ENCODE results near the gene SERPINI1. TPM values are rescaled to one million over a fixed set of nuclear protein-coding genes. Genes with fewer than 3 reads are reported as not detected.

Gene SERPINI1
- polyA plus RNA-seq, 2 donors: 2.0 to 2.1 TPM

DNA sequence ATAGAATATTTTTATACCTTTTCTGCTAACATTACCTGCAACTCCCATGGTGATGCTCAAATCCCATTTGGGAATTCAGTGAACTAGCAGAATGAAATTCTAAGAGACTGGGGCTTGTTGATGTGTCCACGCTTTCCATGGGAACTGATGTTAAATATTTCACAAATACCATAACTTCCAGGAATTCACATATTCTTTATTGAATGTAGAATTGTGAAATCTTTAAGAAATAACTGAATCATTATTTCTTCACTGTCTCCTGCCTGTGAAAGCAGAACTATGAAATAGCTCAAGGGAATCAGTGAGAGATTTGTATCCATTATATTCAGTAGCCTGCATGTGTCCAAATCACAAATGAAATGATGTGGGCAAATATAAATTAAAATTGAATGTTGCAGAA, 130.8 kb downstream of the SERPINI1 start:
- Histone ChIP-seq H3K4me1 (ENCODE audit: control insufficient read depth in 2 of 2, insufficient read depth in 2 of 2, low read length in 1 of 2) (peaks cover 3 to 5% of the 10 kb centered on the region in 2 donors), H3K9me3 (ENCODE audit: control insufficient read depth in 2 of 2, insufficient read depth in 1 of 2, low read depth in 1 of 2, low read length in 1 of 2) (no peaks in the 10 kb centered on the region), H3K36me3 (ENCODE audit: control insufficient read depth in 2 of 2, insufficient read depth in 2 of 2, low read length in 1 of 2) (no peaks in the 10 kb centered on the region), H3K4me3 (ENCODE audit: low read depth in 1 of 2, low read length in 2 of 2) (no peak overlapping the region), H3K27me3 (ENCODE audit: control insufficient read depth in 1 of 2, insufficient read depth in 2 of 2, low read length in 2 of 2) (no peaks in the 10 kb centered on the region), H3K27ac (ENCODE audit: low read depth in 2 of 2, low read length in 1 of 2) (no peak overlapping the region)
- 91 to 97% methylated on average over 1 of the region's 1 CpG for WGBS, 2 donors

DNA sequence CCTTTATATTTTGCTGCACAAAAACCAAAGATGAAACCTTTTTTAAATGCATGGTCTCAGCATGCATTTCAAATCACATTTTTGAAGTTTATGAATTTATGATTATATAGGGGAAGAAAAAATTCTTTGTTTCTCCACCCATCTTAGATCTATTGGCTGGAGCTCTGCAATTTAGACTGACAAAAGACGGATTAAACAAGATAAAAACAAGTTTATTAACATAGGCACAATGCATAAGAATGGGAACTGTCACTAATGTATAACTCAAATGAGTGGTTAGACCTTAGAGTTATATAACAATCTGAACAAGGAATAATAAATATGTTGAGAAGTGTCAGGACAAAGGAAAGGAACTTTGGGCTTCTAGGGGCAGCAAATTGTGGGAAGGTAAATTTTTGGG, 132.5 kb downstream of the SERPINI1 start:
- 72 to 78% methylated on average over 1 of the region's 1 CpG for WGBS, 2 donors
- H3K27me3 ChIP-seq (ENCODE audit: control insufficient read depth in 1 of 2, insufficient read depth in 2 of 2, low read length in 2 of 2): no peaks in the 10 kb centered on the region
- H3K36me3 ChIP-seq (ENCODE audit: control insufficient read depth in 2 of 2, insufficient read depth in 2 of 2, low read length in 1 of 2): no peaks in the 10 kb centered on the region
- peaks cover 3 to 5% of the 10 kb centered on the region in 2 donors for H3K4me1 ChIP-seq (ENCODE audit: control insufficient read depth in 2 of 2, insufficient read depth in 2 of 2, low read length in 1 of 2)
- no peaks in the 10 kb centered on the region for H3K9me3 ChIP-seq (ENCODE audit: control insufficient read depth in 2 of 2, insufficient read depth in 1 of 2, low read depth in 1 of 2, low read length in 1 of 2)
- no peak overlapping the region for H3K27ac ChIP-seq (ENCODE audit: low read depth in 2 of 2, low read length in 1 of 2)
- no peak overlapping the region for H3K4me3 ChIP-seq (ENCODE audit: low read depth in 1 of 2, low read length in 2 of 2)

DNA sequence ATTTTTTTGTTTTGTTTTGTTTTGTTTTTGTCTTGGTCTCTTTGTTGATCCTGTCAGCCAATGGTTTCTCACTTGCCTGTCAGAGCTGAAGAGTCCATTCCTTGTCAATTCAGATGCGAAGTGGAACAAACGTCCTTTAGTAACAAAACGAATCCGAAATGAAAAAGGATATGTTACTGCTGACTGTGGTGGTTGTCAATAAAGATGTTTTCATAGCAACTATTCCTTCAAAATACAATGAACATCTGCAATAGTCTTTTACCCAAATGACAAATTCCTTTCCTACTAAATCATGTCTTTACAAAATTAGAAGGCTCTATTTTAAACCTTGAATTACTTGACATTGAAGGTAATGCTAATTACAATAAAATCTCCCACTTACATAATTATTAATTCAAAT, 134.7 kb downstream of the SERPINI1 start:
- Histone ChIP-seq H3K36me3 (ENCODE audit: control insufficient read depth in 2 of 2, insufficient read depth in 2 of 2, low read length in 1 of 2) (no peaks in the 10 kb centered on the region), H3K9me3 (ENCODE audit: control insufficient read depth in 2 of 2, insufficient read depth in 1 of 2, low read depth in 1 of 2, low read length in 1 of 2) (no peaks in the 10 kb centered on the region), H3K4me3 (ENCODE audit: low read depth in 1 of 2, low read length in 2 of 2) (no peak overlapping the region), H3K4me1 (ENCODE audit: control insufficient read depth in 2 of 2, insufficient read depth in 2 of 2, low read length in 1 of 2) (no peaks in the 10 kb centered on the region), H3K27me3 (ENCODE audit: control insufficient read depth in 1 of 2, insufficient read depth in 2 of 2, low read length in 2 of 2) (no peaks in the 10 kb centered on the region), H3K27ac (ENCODE audit: low read depth in 2 of 2, low read length in 1 of 2) (no peak overlapping the region)
- WGBS, 2 donors: 75 to 87% methylated on average over 4 of the region's 4 CpGs

DNA sequence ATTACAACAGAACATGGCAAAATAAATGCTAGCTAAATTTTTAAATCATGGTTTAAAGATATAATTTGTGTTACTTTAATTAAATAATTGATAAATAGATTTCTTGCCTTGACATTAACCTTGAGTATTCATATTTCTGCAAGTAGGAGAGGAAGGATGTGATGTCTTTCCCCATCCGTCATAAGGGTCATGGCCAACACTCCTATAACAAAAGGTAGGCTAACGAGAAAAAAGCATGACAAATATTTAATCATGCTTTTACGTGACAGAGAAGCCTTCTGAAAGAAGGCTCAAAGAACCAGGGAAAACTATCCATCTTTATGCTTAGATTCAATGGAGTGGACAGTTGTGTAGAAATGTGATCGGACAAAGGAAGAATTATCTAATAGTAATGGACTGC, 135.2 kb downstream of the SERPINI1 start:
- no peak overlapping the region for H3K27ac ChIP-seq (ENCODE audit: low read depth in 2 of 2, low read length in 1 of 2)
- no peaks in the 10 kb centered on the region for H3K27me3 ChIP-seq (ENCODE audit: control insufficient read depth in 1 of 2, insufficient read depth in 2 of 2, low read length in 2 of 2)
- 83 to 88% methylated on average over 4 of the region's 4 CpGs for WGBS, 2 donors
- H3K36me3 ChIP-seq (ENCODE audit: control insufficient read depth in 2 of 2, insufficient read depth in 2 of 2, low read length in 1 of 2): no peaks in the 10 kb centered on the region
- H3K4me3 ChIP-seq (ENCODE audit: low read depth in 1 of 2, low read length in 2 of 2): no peak overlapping the region
- no peaks in the 10 kb centered on the region for H3K4me1 ChIP-seq (ENCODE audit: control insufficient read depth in 2 of 2, insufficient read depth in 2 of 2, low read length in 1 of 2)
- no peaks in the 10 kb centered on the region for H3K9me3 ChIP-seq (ENCODE audit: control insufficient read depth in 2 of 2, insufficient read depth in 1 of 2, low read depth in 1 of 2, low read length in 1 of 2)

DNA sequence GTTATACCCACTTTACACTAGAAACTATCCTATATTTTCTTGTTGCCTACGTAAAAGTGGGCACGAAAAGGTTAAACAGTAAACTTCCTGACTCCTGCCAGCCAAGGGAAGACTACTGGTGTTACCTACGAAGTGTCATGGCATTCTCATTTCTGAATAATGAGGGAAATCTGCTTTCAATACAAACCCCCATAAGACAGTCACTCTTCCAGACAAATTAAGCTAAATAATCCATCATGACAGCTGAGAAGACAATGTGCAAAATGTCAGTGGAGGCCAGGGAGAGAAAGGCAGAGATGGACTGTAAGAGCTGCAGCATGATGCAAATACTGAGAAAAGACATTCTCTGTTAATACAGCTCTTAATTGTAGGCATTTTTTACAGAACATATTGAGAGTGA, 136.5 kb downstream of the SERPINI1 start:
- H3K4me3 ChIP-seq (ENCODE audit: low read depth in 1 of 2, low read length in 2 of 2): no peak overlapping the region
- WGBS, 2 donors: 73 to 76% methylated on average over 3 of the region's 3 CpGs
- no peaks in the 10 kb centered on the region for H3K9me3 ChIP-seq (ENCODE audit: control insufficient read depth in 2 of 2, insufficient read depth in 1 of 2, low read depth in 1 of 2, low read length in 1 of 2)
- no peaks in the 10 kb centered on the region for H3K4me1 ChIP-seq (ENCODE audit: control insufficient read depth in 2 of 2, insufficient read depth in 2 of 2, low read length in 1 of 2)
- no peaks in the 10 kb centered on the region for H3K27me3 ChIP-seq (ENCODE audit: control insufficient read depth in 1 of 2, insufficient read depth in 2 of 2, low read length in 2 of 2)
- H3K36me3 ChIP-seq (ENCODE audit: control insufficient read depth in 2 of 2, insufficient read depth in 2 of 2, low read length in 1 of 2): no peaks in the 10 kb centered on the region
- H3K27ac ChIP-seq (ENCODE audit: low read depth in 2 of 2, low read length in 1 of 2): no peak overlapping the region

DNA sequence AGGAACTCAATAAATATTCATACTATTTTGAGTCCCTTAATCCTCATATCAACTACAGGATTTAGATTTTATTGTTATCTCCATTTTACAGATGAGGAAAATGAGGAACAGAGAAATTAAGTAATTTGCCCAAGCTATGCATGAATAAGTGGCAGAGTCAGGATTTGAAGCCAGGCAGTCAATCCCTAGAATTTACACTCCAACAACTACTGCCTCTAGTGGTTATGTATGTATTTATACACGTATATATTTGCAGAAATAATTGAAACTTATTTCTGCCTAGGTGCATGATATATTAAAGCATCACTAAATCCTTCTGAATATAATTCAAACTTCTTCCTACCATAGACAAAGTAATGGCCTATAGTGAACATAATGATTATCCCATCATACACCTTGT, 137.4 kb downstream of the SERPINI1 start:
- H3K27me3 ChIP-seq (ENCODE audit: control insufficient read depth in 1 of 2, insufficient read depth in 2 of 2, low read length in 2 of 2): no peaks in the 10 kb centered on the region
- H3K36me3 ChIP-seq (ENCODE audit: control insufficient read depth in 2 of 2, insufficient read depth in 2 of 2, low read length in 1 of 2): no peaks in the 10 kb centered on the region
- 52 to 56% methylated on average over 1 of the region's 1 CpG for WGBS, 2 donors
- H3K27ac ChIP-seq (ENCODE audit: low read depth in 2 of 2, low read length in 1 of 2): no peak overlapping the region
- H3K4me1 ChIP-seq (ENCODE audit: control insufficient read depth in 2 of 2, insufficient read depth in 2 of 2, low read length in 1 of 2): no peaks in the 10 kb centered on the region
- no peak overlapping the region for H3K4me3 ChIP-seq (ENCODE audit: low read depth in 1 of 2, low read length in 2 of 2)
- H3K9me3 ChIP-seq (ENCODE audit: control insufficient read depth in 2 of 2, insufficient read depth in 1 of 2, low read depth in 1 of 2, low read length in 1 of 2): no peaks in the 10 kb centered on the region

DNA sequence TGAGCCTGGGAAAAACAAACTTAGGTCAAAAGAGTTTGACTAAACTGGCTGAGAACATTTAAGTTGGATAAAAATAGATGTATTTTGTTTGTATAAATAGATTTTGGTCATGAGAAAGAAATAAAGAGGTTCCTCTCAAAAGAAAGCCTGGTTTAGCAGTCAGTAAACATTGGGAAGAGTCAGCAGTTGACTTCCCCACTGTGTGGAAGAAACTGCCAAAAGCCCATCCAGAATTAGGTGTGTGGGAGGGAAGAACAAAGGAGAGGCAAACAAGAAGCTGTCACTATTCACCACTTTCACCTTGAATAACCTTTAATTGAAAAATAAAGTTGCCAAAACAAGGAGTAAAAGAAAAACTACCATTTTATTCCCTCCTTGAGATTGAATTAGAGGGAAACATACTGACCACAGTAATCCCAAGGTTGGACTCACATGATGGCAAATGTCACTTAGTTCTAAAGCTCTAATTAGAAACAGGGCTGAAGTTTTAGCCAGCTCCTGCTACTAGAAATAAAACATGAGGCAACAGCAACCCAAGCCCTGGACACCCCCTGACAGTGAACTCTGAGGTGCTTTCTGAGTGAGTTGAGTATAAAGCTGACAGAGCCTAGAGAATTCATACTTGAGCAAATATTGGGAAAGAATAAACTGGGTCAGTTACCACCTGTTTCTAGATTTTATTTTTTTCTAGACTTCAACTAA, 139.3 kb downstream of the SERPINI1 start:
- no peaks in the 10 kb centered on the region for H3K9me3 ChIP-seq (ENCODE audit: control insufficient read depth in 2 of 2, insufficient read depth in 1 of 2, low read depth in 1 of 2, low read length in 1 of 2)
- H3K27me3 ChIP-seq (ENCODE audit: control insufficient read depth in 1 of 2, insufficient read depth in 2 of 2, low read length in 2 of 2): no peaks in the 10 kb centered on the region
- H3K36me3 ChIP-seq (ENCODE audit: control insufficient read depth in 2 of 2, insufficient read depth in 2 of 2, low read length in 1 of 2): no peaks in the 10 kb centered on the region
- H3K27ac ChIP-seq (ENCODE audit: low read depth in 2 of 2, low read length in 1 of 2): no peak overlapping the region
- no peaks in the 10 kb centered on the region for H3K4me1 ChIP-seq (ENCODE audit: control insufficient read depth in 2 of 2, insufficient read depth in 2 of 2, low read length in 1 of 2)
- no peak overlapping the region for H3K4me3 ChIP-seq (ENCODE audit: low read depth in 1 of 2, low read length in 2 of 2)

Other genes starting within 250 kb of the SERPINI1 start
- gene WDR49, start 81.8 kb upstream of the SERPINI1 start, polyA plus RNA-seq: under 1 TPM; 0.18 to 0.29 TPM
- 10 to 100 TPM; 29.6 to 68.1 TPM for gene PDCD10, start 829 bp upstream of the SERPINI1 start, polyA plus RNA-seq

Data from esophagus (tissue), 2 donors.